Keratinocyte (primary cell): ENCODE measurements around the gene ZNF560. TPM values are rescaled to one million over a fixed set of nuclear protein-coding genes. Genes with fewer than 3 reads are reported as not detected.

Experiments used
- DNase-seq: peaks from one replicate; pipeline ENCODE4 v3.0.0-alpha.2; 2011; ENCODE audit warnings: low read depth, missing footprints, low spot score
- FAIRE-seq: peaks from 2 replicates; lab custom pipeline; 2011; peaks lifted over from hg19 to GRCh38; lab: Jason Lieb, UNC
- H2AFZ ChIP-seq: 2 replicates; pipeline ENCODE4 v1.6.0; 2012; ENCODE audit warnings: low read length, control low read depth, inconsistent platforms; ENCODE audit not compliant: control insufficient read depth
- H3K27ac ChIP-seq: 2 replicates; pipeline ENCODE4 v1.5.1; 2011; ENCODE audit warnings: low read length; ENCODE audit not compliant: control insufficient read depth, insufficient read depth
- H3K27me3 ChIP-seq: 3 replicates; pipeline ENCODE4 v1.6.0; 2011; ENCODE audit warnings: low read length; ENCODE audit not compliant: control insufficient read depth, insufficient read depth; ENCODE audit errors: extremely low read depth
- H3K36me3 ChIP-seq, 2 experiments: 2 replicates in 1 of 2; 3 replicates in 1 of 2; pipeline ENCODE4 v1.5.1; 2011; ENCODE audit warnings: low read length in 2 of 2, mild to moderate bottlenecking in 1 of 2; ENCODE audit not compliant: control insufficient read depth in 2 of 2, insufficient read depth in 2 of 2; ENCODE audit errors: extremely low read depth in 1 of 2
- H3K4me1 ChIP-seq: 3 replicates; pipeline ENCODE4 v1.5.1; 2011; ENCODE audit warnings: low read length; ENCODE audit not compliant: control insufficient read depth, insufficient read depth; ENCODE audit errors: extremely low read depth
- H3K4me2 ChIP-seq: 3 replicates; pipeline ENCODE4 v1.6.0; 2011; ENCODE audit warnings: low read depth, low read length; ENCODE audit not compliant: control insufficient read depth, insufficient read depth; ENCODE audit errors: extremely low read depth
- H3K4me3 ChIP-seq, 3 experiments: fragments of 200-600 bp in 1 of 3; sonication (generic) in 1 of 3; 2 replicates in 2 of 3; 3 replicates in 1 of 3; pipeline ENCODE4 v1.5.1; 2011 to 2016; ENCODE audit warnings: low read length in 3 of 3, mild to moderate bottlenecking in 3 of 3, control low read depth in 2 of 3, inconsistent platforms in 1 of 3, low read depth in 1 of 3, mixed read lengths in 1 of 3, mixed run types in 1 of 3, moderate library complexity in 1 of 3; ENCODE audit not compliant: control insufficient read depth in 2 of 3, insufficient read depth in 2 of 3; ENCODE audit errors: extremely low read depth in 1 of 3
- H3K79me2 ChIP-seq: 2 replicates; pipeline ENCODE4 v1.6.0; 2012; ENCODE audit warnings: low read length; ENCODE audit not compliant: control insufficient read depth, insufficient read depth
- H3K9ac ChIP-seq: 3 replicates; pipeline ENCODE4 v1.6.0; 2011; ENCODE audit warnings: low read length; ENCODE audit not compliant: control insufficient read depth, insufficient read depth; ENCODE audit errors: extremely low read depth
- H3K9me1 ChIP-seq: 3 replicates; pipeline ENCODE4 v1.6.0; 2011; ENCODE audit warnings: low read length; ENCODE audit not compliant: control insufficient read depth, insufficient read depth; ENCODE audit errors: extremely low read depth
- H3K9me3 ChIP-seq: 2 replicates; pipeline ENCODE4 v1.5.1; 2012; ENCODE audit warnings: low read depth, low read length; ENCODE audit not compliant: control insufficient read depth
- H4K20me1 ChIP-seq: 3 replicates; pipeline ENCODE4 v1.6.0; 2011; ENCODE audit warnings: low read length; ENCODE audit not compliant: control insufficient read depth, insufficient read depth; ENCODE audit errors: extremely low read depth
- EZH2 ChIP-seq: IDR thresholded peaks from one replicate; pipeline ENCODE4 v1.6.1; 2012; ENCODE audit warnings: inconsistent platforms, mild to moderate bottlenecking, low read length, moderate library complexity
- dilution Hi-C: fragments of 300-500 bp; cut with MboI; formaldehyde crosslinking; loops from one replicate; pipeline ENCODE4 v1.7.0; 2020; ENCODE audit warnings: low sequenced_read_pairs; ENCODE audit not compliant: extremely low pct_ligation_motif_present
- polyA plus RNA-seq, 5 experiments: library from polyadenylated mRNA; depleted of rRNA in 3 of 5; stranded (reverse) in 3 of 5; stranded (forward) in 1 of 5; unstranded in 1 of 5; fragments of >200 nt; gene quantifications; 1 replicate in 1 of 5; 2 replicates in 3 of 5; 3 replicates in 1 of 5; pipeline versions ENCODE4 v1.2.1 to v1.2.3, GENCODE V29; 2011 to 2012; ENCODE audit warnings: missing spikeins in 2 of 5, low read depth in 1 of 5, low replicate concordance in 1 of 5
- TF ChIP-seq, protein P1 (sequence below), 3 experiments: IDR thresholded peaks in 1 of 3; conservative IDR thresholded peaks in 1 of 3; optimal IDR thresholded peaks in 1 of 3; 2 replicates in 2 of 3; 3 replicates in 1 of 3; pipeline versions ENCODE3 to v1.5.1; 2011; ENCODE audit warnings: low read length in 3 of 3, mild to moderate bottlenecking in 3 of 3, moderate library complexity in 2 of 3, control low read depth in 1 of 3, inconsistent platforms in 1 of 3; ENCODE audit not compliant: insufficient read depth in 2 of 3; ENCODE audit errors: extremely low read depth in 1 of 3

ZNF560 gene
- polyA plus RNA-seq, 1 donor (not counting 4 experiments of a cell fraction or from before 2014, with no cell fraction given), result 0.04 TPM

DNA sequence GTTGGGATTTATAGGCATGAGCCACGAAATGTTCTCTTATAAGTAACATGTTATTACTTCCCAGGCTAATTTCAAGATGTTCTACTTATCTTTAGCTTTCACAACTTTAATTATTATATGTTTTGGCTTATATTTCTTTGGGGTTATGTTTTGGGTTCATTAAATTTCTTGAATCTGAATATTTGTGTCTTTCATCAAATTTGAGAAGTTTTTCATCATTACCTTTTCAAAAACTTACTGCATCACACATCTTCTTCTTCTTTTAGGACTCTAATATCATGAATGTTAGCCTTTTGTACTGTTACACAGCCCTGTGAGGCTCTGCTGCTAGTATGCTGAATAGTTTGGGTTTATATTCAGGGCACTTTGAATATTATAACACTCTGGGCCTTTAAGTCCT lies 53.4 kb downstream of the ZNF560 start:
- no peak for FAIRE-seq
- no peak overlapping the region for H3K27ac ChIP-seq
- no peak overlapping the region for H2AFZ ChIP-seq
- H3K36me3 ChIP-seq, result no peaks in the 10 kb centered on the region
- H3K4me2 ChIP-seq, result no peak overlapping the region
- no peaks in the 10 kb centered on the region for H3K9me1 ChIP-seq
- TF ChIP-seq EZH2, result no peak
- TF ChIP-seq, protein P1, sequence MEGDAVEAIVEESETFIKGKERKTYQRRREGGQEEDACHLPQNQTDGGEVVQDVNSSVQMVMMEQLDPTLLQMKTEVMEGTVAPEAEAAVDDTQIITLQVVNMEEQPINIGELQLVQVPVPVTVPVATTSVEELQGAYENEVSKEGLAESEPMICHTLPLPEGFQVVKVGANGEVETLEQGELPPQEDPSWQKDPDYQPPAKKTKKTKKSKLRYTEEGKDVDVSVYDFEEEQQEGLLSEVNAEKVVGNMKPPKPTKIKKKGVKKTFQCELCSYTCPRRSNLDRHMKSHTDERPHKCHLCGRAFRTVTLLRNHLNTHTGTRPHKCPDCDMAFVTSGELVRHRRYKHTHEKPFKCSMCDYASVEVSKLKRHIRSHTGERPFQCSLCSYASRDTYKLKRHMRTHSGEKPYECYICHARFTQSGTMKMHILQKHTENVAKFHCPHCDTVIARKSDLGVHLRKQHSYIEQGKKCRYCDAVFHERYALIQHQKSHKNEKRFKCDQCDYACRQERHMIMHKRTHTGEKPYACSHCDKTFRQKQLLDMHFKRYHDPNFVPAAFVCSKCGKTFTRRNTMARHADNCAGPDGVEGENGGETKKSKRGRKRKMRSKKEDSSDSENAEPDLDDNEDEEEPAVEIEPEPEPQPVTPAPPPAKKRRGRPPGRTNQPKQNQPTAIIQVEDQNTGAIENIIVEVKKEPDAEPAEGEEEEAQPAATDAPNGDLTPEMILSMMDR (optimal IDR thresholded peaks at IDR 0.05 in 1 of 3, IDR thresholded peaks at IDR 0.05 in 1 of 3, conservative IDR thresholded peaks at IDR 0.05 in 1 of 3; ENCODE audit: extremely low read depth in 1 of 3, insufficient read depth in 2 of 3, low read length in 3 of 3), result no peak
- no peaks in the 10 kb centered on the region for H3K4me1 ChIP-seq
- H3K79me2 ChIP-seq, result no peaks in the 10 kb centered on the region
- H3K9ac ChIP-seq, result no peak overlapping the region
- dilution Hi-C loops, result no loop called here
- H3K27me3 ChIP-seq, result no peaks in the 10 kb centered on the region
- no peak for DNase-seq
- no peak overlapping the region for H3K4me3 ChIP-seq
- H3K9me3 ChIP-seq, result peaks cover 4% of the 10 kb centered on the region
- no peaks in the 10 kb centered on the region for H4K20me1 ChIP-seq

DNA sequence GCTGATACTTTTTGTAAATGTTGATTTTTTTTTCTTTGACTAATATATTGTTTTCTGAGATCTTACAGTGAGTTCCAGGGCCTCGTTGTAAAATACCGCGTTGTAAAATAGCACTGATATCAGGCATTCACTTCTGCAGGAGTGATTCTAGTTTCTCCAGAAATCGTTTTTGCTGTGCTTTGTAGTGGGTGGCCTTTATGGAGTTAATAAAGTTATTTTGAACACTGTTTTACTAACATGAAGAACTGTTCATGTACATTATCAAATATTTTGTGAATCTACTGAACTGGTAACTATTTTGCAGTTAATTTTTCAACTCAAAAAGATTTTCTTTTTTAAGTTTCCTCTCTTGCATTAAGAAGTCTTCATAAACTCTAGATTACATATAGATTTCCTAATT lies 62.1 kb downstream of the ZNF560 start:
- Histone ChIP-seq H2AFZ (peak overlapping the region; percentile 98), H4K20me1 (no peaks in the 10 kb centered on the region), H3K36me3 (peaks cover 0 to 6% of the 10 kb centered on the region in 2 experiments), H3K4me1 (peaks cover 12% of the 10 kb centered on the region), H3K4me2 (peak overlapping the region; percentile 93), H3K9me1 (no peaks in the 10 kb centered on the region), H3K4me3 (peak overlapping the region; percentile 71 to 94 (median 93)), H3K79me2 (peaks cover 17% of the 10 kb centered on the region), H3K9ac (no peak overlapping the region), H3K9me3 (no peaks in the 10 kb centered on the region), H3K27ac (no peak overlapping the region), H3K27me3 (no peaks in the 10 kb centered on the region)
- no peak for TF ChIP-seq EZH2
- dilution Hi-C loops, result no loop called here
- no peak for FAIRE-seq
- DNase-seq, result no peak
